ENCODE results near the gene CPA5.

DNA sequence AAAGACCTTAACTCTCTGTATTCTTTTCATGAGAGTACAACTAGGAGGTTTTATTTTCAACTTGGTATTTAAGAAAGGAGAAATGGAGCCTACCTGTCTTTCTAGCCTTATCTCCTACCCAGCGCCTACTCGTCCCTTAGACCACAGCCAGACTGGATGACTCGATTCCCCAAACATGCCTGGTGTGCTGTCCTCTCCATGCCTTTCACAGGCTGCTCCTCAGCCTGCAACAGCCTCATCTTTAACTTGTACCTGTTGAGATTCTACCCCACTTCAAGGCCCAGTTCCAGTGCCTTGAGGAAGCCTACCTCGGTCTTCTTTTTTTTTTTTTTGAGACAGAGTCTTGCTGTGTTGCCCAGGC is 65.1 kb downstream of the CPA5 start:
- TF ChIP-seq, protein P1, sequence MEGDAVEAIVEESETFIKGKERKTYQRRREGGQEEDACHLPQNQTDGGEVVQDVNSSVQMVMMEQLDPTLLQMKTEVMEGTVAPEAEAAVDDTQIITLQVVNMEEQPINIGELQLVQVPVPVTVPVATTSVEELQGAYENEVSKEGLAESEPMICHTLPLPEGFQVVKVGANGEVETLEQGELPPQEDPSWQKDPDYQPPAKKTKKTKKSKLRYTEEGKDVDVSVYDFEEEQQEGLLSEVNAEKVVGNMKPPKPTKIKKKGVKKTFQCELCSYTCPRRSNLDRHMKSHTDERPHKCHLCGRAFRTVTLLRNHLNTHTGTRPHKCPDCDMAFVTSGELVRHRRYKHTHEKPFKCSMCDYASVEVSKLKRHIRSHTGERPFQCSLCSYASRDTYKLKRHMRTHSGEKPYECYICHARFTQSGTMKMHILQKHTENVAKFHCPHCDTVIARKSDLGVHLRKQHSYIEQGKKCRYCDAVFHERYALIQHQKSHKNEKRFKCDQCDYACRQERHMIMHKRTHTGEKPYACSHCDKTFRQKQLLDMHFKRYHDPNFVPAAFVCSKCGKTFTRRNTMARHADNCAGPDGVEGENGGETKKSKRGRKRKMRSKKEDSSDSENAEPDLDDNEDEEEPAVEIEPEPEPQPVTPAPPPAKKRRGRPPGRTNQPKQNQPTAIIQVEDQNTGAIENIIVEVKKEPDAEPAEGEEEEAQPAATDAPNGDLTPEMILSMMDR (IDR thresholded peaks at IDR 0.05; ENCODE audit: insufficient read depth, low read length): no peak
- TF ChIP-seq SPI1 (IDR thresholded peaks at IDR 0.05; ENCODE audit: borderline replicate concordance, low read depth) (no peak), POLR2AphosphoS5 (IDR thresholded peaks at IDR 0.05; ENCODE audit: low read depth) (no peak), GABPA (IDR thresholded peaks at IDR 0.05; ENCODE audit: low read depth) (no peak)
- TF ChIP-seq, protein P2, sequence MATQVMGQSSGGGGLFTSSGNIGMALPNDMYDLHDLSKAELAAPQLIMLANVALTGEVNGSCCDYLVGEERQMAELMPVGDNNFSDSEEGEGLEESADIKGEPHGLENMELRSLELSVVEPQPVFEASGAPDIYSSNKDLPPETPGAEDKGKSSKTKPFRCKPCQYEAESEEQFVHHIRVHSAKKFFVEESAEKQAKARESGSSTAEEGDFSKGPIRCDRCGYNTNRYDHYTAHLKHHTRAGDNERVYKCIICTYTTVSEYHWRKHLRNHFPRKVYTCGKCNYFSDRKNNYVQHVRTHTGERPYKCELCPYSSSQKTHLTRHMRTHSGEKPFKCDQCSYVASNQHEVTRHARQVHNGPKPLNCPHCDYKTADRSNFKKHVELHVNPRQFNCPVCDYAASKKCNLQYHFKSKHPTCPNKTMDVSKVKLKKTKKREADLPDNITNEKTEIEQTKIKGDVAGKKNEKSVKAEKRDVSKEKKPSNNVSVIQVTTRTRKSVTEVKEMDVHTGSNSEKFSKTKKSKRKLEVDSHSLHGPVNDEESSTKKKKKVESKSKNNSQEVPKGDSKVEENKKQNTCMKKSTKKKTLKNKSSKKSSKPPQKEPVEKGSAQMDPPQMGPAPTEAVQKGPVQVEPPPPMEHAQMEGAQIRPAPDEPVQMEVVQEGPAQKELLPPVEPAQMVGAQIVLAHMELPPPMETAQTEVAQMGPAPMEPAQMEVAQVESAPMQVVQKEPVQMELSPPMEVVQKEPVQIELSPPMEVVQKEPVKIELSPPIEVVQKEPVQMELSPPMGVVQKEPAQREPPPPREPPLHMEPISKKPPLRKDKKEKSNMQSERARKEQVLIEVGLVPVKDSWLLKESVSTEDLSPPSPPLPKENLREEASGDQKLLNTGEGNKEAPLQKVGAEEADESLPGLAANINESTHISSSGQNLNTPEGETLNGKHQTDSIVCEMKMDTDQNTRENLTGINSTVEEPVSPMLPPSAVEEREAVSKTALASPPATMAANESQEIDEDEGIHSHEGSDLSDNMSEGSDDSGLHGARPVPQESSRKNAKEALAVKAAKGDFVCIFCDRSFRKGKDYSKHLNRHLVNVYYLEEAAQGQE (IDR thresholded peaks at IDR 0.05; ENCODE audit: insufficient replicate concordance, low read depth): no peak
